Naive thymus-derived CD4-positive, alpha-beta T cell (primary cell): ENCODE results near the gene SFTPA2. TPM values are rescaled to one million over a fixed set of nuclear protein-coding genes. Genes with fewer than 3 reads are reported as not detected.
"Not testable (repeated sequence)": the region's sequence is repeated elsewhere in the genome, so short reads cannot be mapped to it uniquely, and the experiment has no call there.

Experiments
- ATAC-seq: fragments of 150-1000 bp; cut with Tn5 transposase; 2 replicates; pipeline ENCODE4 v1.10.0; 2021; ENCODE audit warnings: mild to moderate bottlenecking, moderate library complexity
- CTCF ChIA-PET: fragments of 350-600 bp; sonication (Branson Sonifier 250); formaldehyde crosslinking; loops from one replicate; lab custom pipeline; 2021; ENCODE audit warnings: antibody characterized with exemption; lab: Charles Lee
- POLR2A ChIA-PET: fragments of 350-600 bp; sonication (Branson Sonifier 250); formaldehyde crosslinking; loops from one replicate; lab custom pipeline; 2021; ENCODE audit warnings: antibody characterized with exemption, inconsistent platforms; lab: Charles Lee
- DNase-seq, 9 donors: peaks; one replicate each; pipeline versions ENCODE4 v3.0.0 to v3.0.0-alpha.2; 2020 to 2022; ENCODE audit warnings: mixed read lengths in 1 of 9
- H3K27ac ChIP-seq: one replicate; pipeline ENCODE4 v1.7.0; 2013; ENCODE audit warnings: mild to moderate bottlenecking, low read depth, low read length, moderate library complexity
- H3K27me3 ChIP-seq, 2 donors: one replicate each; pipeline ENCODE4 v1.7.0; 2013; ENCODE audit warnings: low read length in 2 of 2, mild to moderate bottlenecking in 2 of 2, moderate library complexity in 2 of 2; ENCODE audit not compliant: control insufficient read depth in 2 of 2, insufficient read depth in 2 of 2
- H3K36me3 ChIP-seq, 3 experiments: 1 replicate in 2 of 3; 2 replicates in 1 of 3; pipeline ENCODE4 v1.7.0; 2013; ENCODE audit warnings: low read length in 3 of 3, mild to moderate bottlenecking in 3 of 3, moderate library complexity in 1 of 3; ENCODE audit not compliant: insufficient read depth in 3 of 3, control insufficient read depth in 2 of 3
- H3K4me1 ChIP-seq, 2 donors: one replicate each; pipeline ENCODE4 v1.7.0; 2013; ENCODE audit warnings: low read length in 2 of 2, mild to moderate bottlenecking in 2 of 2, moderate library complexity in 1 of 2; ENCODE audit not compliant: control insufficient read depth in 2 of 2, insufficient read depth in 2 of 2
- H3K4me3 ChIP-seq: 2 replicates; pipeline ENCODE4 v1.7.0; 2013; ENCODE audit warnings: mild to moderate bottlenecking, low read length
- H3K9me3 ChIP-seq, 3 experiments: 1 replicate in 2 of 3; 2 replicates in 1 of 3; pipeline ENCODE4 v1.7.0; 2013; ENCODE audit warnings: low read length in 3 of 3; ENCODE audit not compliant: control insufficient read depth in 2 of 3
- H3K27ac Mint-ChIP-seq, 9 donors: one replicate each; pipeline ENCODE4 v1.8.0; 2020 to 2022; ENCODE audit warnings: mixed read lengths in 9 of 9, mild to moderate bottlenecking in 8 of 9, moderate library complexity in 5 of 9, inconsistent platforms in 2 of 9
- H3K27me3 Mint-ChIP-seq, 5 donors: one replicate each; pipeline ENCODE4 v1.8.0; 2021 to 2022; ENCODE audit warnings: mixed read lengths in 5 of 5, mild to moderate bottlenecking in 1 of 5
- H3K36me3 Mint-ChIP-seq, 5 donors: one replicate each; pipeline ENCODE4 v1.8.0; 2020 to 2022; ENCODE audit warnings: mixed read lengths in 5 of 5, mild to moderate bottlenecking in 3 of 5, inconsistent platforms in 1 of 5
- H3K4me1 Mint-ChIP-seq, 7 donors: one replicate each; pipeline ENCODE4 v1.8.0; 2020 to 2022; ENCODE audit warnings: mixed read lengths in 7 of 7, mild to moderate bottlenecking in 3 of 7, inconsistent platforms in 1 of 7
- H3K4me3 Mint-ChIP-seq, 10 donors: one replicate each; pipeline ENCODE4 v1.8.0; 2020 to 2022; ENCODE audit warnings: mild to moderate bottlenecking in 10 of 10, mixed read lengths in 10 of 10, moderate library complexity in 6 of 10, inconsistent platforms in 2 of 10
- H3K9me3 Mint-ChIP-seq, 11 donors: one replicate each; pipeline ENCODE4 v1.8.0; 2020 to 2022; ENCODE audit warnings: mixed read lengths in 11 of 11, mild to moderate bottlenecking in 4 of 11, inconsistent platforms in 1 of 11, moderate library complexity in 1 of 11
- intact Hi-C, 2 donors: fragments of 100-400 bp; cut with micrococcal nuclease; formaldehyde crosslinking; loops; one replicate each; pipeline ENCODE4 v1.15.1; 2023
- polyA plus RNA-seq, 2 donors: library from polyadenylated mRNA; unstranded; fragments of 300-500 nt; fragmentation: Illumina TruSeq; gene quantifications; one replicate each; pipeline ENCODE4 v1.2.3, GENCODE V29; 2021
- total RNA-seq, 6 experiments: library from RNA in 5 of 6; stranded (reverse) in 5 of 6; gene quantifications; 1 replicate in 5 of 6; 2 replicates in 1 of 6; pipeline ENCODE4 v1.2.3 and lab custom pipeline; 2021 to 2026

Gene SFTPA2
- total and polyA plus RNA-seq, 7 experiments from 2014 or later, result not detected

DNA sequence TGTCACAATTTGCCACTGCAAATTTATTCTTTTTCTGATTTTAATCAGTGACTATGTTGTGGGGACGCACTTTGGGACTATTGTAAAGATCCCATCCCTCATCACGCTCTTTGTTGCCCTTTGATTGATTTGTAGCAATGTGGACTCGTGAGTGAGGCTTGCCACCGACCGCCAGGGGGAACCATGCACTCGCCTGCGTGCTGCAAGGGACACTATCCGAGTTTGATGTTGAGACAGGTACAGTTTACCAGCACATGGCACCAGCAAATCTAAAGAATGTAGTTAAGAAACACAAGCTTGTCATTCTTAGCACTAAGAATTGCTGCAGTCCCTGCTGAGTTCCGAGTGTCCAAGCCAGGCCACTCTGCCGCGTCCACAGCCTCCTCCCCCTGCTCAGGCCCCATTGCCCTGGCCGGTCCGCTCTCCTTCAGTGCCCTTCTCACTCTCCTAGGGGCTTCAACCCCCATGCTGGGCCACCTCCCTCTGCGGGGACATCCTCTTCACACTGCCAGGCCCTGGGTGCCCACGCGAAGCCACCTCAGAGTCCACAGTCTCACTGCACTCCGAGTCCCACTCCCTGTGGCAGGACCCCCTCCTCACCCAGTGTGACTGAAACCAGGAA lies 2.0 kb upstream of the SFTPA2 start:
- no peak overlapping the region for H3K27ac Mint-ChIP-seq

DNA sequence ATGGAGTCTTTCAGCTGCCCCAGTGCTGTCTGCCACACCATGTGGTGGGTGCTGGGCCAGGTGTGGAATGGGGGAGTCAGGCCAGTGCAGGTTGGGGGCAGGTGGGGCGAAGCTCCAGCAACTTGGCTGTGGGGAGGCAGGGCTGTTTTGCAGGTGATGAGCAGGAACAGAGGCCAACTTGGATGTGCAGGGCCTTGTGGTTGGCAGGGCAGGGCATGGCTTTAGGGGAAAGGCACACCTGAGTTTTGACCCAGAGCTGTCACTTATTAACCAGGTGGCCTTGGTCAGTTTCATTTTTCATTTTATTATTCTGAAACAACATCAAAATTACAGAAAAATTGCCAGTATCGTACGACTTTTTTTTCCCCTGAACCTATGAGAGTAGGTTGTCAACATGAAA lies 1.1 kb upstream of the SFTPA2 start:
- peaks cover 5 to 19% (median 17%) of the 10 kb centered on the region in 5 donors for H3K27me3 Mint-ChIP-seq
- H3K27ac Mint-ChIP-seq, result no peak overlapping the region
- Histone ChIP-seq H3K4me1 (no peaks in the 10 kb centered on the region), H3K9me3 (no peaks in the 10 kb centered on the region), H3K27me3 (no peaks in the 10 kb centered on the region), H3K36me3 (no peaks in the 10 kb centered on the region), H3K27ac (no peak overlapping the region), H3K4me3 (no peak overlapping the region)
- DNase-seq, result no peak
- POLR2A ChIA-PET, result no interaction called here
- H3K36me3 Mint-ChIP-seq, result peaks cover 0 to 4% (median 0%) of the 10 kb centered on the region in 5 donors
- intact Hi-C loops, result no loop called here
- CTCF ChIA-PET, result no interaction called here
- H3K4me3 Mint-ChIP-seq, result no peak overlapping the region
- ATAC-seq, result no peak
- no peaks in the 10 kb centered on the region for H3K9me3 Mint-ChIP-seq
- peaks cover 0 to 9% (median 7%) of the 10 kb centered on the region in 7 donors for H3K4me1 Mint-ChIP-seq

More for the DNA sequence above, 2.0 kb upstream of the SFTPA2 start:
- no peaks in the 10 kb centered on the region for H3K36me3 ChIP-seq
- Mint-ChIP-seq H3K36me3 (peaks cover 0 to 4% (median 0%) of the 10 kb centered on the region in 5 donors), H3K27me3 (peaks cover 11 to 24% (median 23%) of the 10 kb centered on the region in 5 donors), H3K4me3 (peak overlapping the region in 7 of 10 donors; percentile 1 to 53 (median 33)), H3K9me3 (peaks cover 0 to 1% (median 0%) of the 10 kb centered on the region in 11 donors), H3K4me1 (peaks cover 0 to 9% (median 7%) of the 10 kb centered on the region in 7 donors)
- H3K27ac ChIP-seq, result no peak overlapping the region
- POLR2A ChIA-PET, result no interaction called here
- ATAC-seq (peak; percentile 75), DNase-seq (peak; percentile 26 to 67 (median 48))
- intact Hi-C loops, result loop anchor here (1.0 kb wide), 3 partner anchors 46 to 485 kb away; no protein-coding TSS in a partner anchor
- no peak overlapping the region for H3K4me3 ChIP-seq
- no peaks in the 10 kb centered on the region for H3K4me1 ChIP-seq
- no peaks in the 10 kb centered on the region for H3K27me3 ChIP-seq
- H3K9me3 ChIP-seq, result no peaks in the 10 kb centered on the region
- CTCF ChIA-PET, result no interaction called here

DNA sequence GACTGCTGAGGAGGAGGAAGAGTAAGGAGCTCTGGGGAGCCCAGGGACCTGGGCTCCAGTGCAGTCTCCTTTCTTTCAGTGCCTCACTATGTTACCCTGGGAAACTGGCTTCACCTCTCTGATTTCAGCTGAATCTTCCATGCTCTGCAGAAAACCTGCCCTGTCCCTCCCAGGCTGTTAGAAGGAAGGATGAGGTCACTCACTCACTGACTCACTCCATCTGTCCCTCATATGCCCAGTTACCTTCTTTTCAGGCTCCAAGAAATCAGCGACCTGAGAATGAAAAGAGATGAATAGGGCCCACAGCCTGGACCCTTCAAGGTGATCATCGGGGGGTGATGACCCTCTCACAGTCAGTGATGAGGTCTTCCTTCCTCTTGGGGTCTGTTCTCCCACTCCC lies 481 bp downstream of the SFTPA2 start:
- DNase-seq (no peak), ATAC-seq (no peak)
- H3K36me3 Mint-ChIP-seq, result peaks cover 0 to 4% (median 0%) of the 10 kb centered on the region in 5 donors
- no peak overlapping the region for H3K27ac ChIP-seq
- H3K27me3 Mint-ChIP-seq, result peaks cover 5 to 19% (median 17%) of the 10 kb centered on the region in 5 donors
- H3K27me3 ChIP-seq, result no peaks in the 10 kb centered on the region
- H3K4me1 Mint-ChIP-seq, result peaks cover 0 to 9% (median 7%) of the 10 kb centered on the region in 7 donors
- no peaks in the 10 kb centered on the region for H3K36me3 ChIP-seq
- POLR2A ChIA-PET, result no interaction called here
- intact Hi-C loops, result no loop called here
- CTCF ChIA-PET, result no interaction called here
- no peak overlapping the region for H3K4me3 Mint-ChIP-seq
- no peaks in the 10 kb centered on the region for H3K4me1 ChIP-seq
- H3K4me3 ChIP-seq, result no peak overlapping the region
- no peak overlapping the region for H3K27ac Mint-ChIP-seq
- H3K9me3 ChIP-seq, result no peaks in the 10 kb centered on the region
- no peaks in the 10 kb centered on the region for H3K9me3 Mint-ChIP-seq

DNA sequence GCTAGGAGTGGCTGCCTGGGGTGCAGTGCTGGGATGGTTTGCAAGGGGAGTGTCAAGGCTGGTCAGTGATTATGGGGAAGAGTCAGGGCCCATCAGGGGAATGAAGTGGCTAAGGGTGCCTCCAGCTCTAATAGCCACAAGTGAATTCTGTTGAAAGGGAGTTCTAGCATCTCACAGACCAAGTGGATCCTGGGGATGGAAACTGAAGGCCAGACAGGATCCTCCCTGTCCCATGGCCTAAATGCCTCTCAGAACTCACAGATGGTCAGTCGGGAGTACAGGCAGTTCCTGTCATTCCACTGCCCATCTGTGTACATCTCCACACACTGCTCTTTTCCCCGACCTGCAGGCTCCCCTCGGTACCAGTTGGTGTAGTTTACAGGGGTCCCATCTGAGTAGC lies 3.2 kb downstream of the SFTPA2 start:
- CTCF ChIA-PET, H3K9me3 ChIP-seq, H3K27ac ChIP-seq, H3K4me1 ChIP-seq, POLR2A ChIA-PET, DNase-seq, H3K4me3 Mint-ChIP-seq, H3K27me3 ChIP-seq, H3K4me1 Mint-ChIP-seq, H3K27ac Mint-ChIP-seq, H3K4me3 ChIP-seq, H3K36me3 Mint-ChIP-seq, H3K9me3 Mint-ChIP-seq, ATAC-seq, H3K27me3 Mint-ChIP-seq, H3K36me3 ChIP-seq: not testable (repeated sequence)
- intact Hi-C loops, result loop anchor here in 1 of 2 donors (1.0 kb wide), 1 partner anchor 57 kb away; no protein-coding TSS in a partner anchor

DNA sequence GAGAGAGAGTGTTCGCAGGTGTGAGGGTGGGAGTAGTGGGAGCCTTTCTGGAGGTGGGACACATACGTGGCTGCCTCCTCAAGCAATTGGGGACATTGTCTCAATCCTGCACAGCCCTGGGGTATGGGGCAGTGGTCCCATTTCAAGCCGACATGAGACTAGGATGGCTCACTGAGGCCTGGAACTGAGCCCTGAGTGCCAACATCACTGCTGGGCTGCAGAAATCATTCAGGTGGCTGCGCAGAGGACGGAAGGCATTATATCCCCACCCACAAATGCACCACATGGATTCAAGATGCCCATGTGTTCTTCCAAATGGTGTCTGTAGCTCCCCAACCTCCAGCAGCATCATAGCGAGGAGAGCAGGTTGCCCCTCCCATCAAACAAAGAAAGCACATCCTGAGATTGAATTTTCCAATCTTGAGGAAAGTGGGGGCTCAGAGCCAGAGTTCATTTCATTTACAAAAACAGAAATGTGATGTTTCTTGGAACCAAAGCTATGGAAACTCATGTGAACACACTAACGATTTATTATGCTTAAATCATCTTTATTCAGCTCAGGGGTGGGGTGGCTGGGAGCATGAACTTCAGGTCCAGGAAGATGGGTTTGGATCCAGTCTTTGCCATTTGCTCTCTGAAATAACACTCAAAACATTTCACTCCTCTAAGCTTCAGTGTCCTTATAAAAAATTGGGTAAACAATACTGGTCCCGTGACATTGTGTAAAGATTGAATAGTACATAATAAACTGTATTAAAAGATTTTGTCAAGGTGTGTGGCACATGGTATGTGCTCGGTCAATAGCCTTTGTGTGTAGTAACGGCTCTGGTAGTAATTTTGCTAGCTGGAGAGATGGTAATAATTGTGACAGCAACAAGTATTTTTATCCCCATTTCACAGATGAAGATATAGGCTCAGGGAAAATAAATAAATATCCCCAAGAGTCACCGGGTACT lies 4.6 kb downstream of the SFTPA2 start:
- intact Hi-C loops, result loop anchor here in 1 of 2 donors (1.0 kb wide), 1 partner anchor 59 kb away; no protein-coding TSS in a partner anchor
- no peak overlapping the region for H3K4me3 ChIP-seq
- Mint-ChIP-seq H3K9me3 (no peaks in the 10 kb centered on the region), H3K4me3 (no peak overlapping the region), H3K27me3 (no peaks in the 10 kb centered on the region), H3K36me3 (no peaks in the 10 kb centered on the region), H3K4me1 (peaks cover 0 to 8% (median 0%) of the 10 kb centered on the region in 7 donors), H3K27ac (no peak overlapping the region)
- DNase-seq (no peak), ATAC-seq (no peak)
- H3K9me3 ChIP-seq, result no peaks in the 10 kb centered on the region
- ChIA-PET CTCF (no interaction called here), POLR2A (no interaction called here)
- H3K36me3 ChIP-seq, result no peaks in the 10 kb centered on the region
- H3K27me3 ChIP-seq, result no peaks in the 10 kb centered on the region
- no peak overlapping the region for H3K27ac ChIP-seq
- H3K4me1 ChIP-seq, result no peaks in the 10 kb centered on the region

DNA sequence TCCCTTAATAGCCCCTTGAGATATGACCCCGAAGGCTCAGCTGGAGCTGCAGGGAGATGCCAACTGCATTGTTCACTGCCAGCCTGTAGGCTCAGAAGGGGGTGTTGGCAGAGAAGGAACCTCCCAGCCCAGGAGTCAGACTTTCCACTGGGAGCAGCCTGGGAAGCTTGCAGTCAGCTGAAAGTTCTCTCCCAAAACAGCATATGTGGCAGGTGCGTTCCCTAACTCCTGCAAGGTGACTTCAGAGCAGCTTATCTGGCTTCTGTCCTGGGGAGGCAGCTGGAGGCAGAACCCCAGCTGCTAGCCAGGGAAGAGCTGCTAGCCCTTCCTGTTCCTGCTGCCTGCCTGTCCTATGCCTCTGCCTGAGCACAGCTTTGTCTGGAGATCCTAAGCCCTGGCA lies 8.1 kb downstream of the SFTPA2 start:
- H3K36me3 Mint-ChIP-seq, result no peaks in the 10 kb centered on the region
- Histone ChIP-seq H3K27ac (no peak overlapping the region), H3K27me3 (no peaks in the 10 kb centered on the region), H3K36me3 (no peaks in the 10 kb centered on the region), H3K9me3 (no peaks in the 10 kb centered on the region), H3K4me3 (no peak overlapping the region), H3K4me1 (peaks cover 0 to 6% of the 10 kb centered on the region in 2 donors)
- POLR2A ChIA-PET, result no interaction called here
- H3K4me1 Mint-ChIP-seq, result peaks cover 5 to 31% (median 13%) of the 10 kb centered on the region in 7 donors
- CTCF ChIA-PET, result no interaction called here
- H3K27ac Mint-ChIP-seq, result no peak overlapping the region
- DNase-seq (no peak), ATAC-seq (no peak)
- no peak overlapping the region for H3K4me3 Mint-ChIP-seq
- intact Hi-C loops, result no loop called here
- peaks cover 0 to under 1% (median 0%) of the 10 kb centered on the region in 11 donors for H3K9me3 Mint-ChIP-seq
- H3K27me3 Mint-ChIP-seq, result no peaks in the 10 kb centered on the region
